Pons (tissue), 1 donor: ENCODE data around the gene CFAP74.

Experiments
- DNase-seq: peaks from one replicate; pipeline ENCODE4 v3.0.0-alpha.2; 2016; ENCODE audit warnings: low spot score

Gene CFAP74

GRCh38 chr1:1873186-1873585, 130.4 kb downstream of the CFAP74 start:
- DNase-seq, result no peak

- DNase-seq, result no peak
Observed at GRCh38 chr1:1872329-1872994, 131.1 kb downstream of the CFAP74 start.
